ENCODE data around the gene METTL25.

The METTL25 gene

DNA sequence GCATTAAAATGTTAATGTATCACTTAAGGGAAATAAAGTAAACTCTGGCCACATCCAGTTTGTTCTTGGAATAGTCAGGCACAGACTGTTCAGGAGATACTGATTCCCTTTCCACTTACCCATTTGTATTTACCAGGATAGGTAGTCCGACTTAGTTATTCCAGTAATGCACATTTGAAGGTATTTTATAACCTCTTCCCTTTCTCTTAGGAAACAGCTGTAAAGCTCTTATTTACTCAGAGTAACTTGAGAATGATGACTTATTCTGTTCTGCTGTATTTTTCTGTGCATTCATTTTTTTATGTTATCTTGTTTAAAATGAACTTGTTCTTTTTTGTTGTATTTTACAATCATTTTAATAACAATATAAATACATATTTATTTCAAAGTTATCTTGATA is 78.0 kb downstream of the METTL25 start:
- Histone ChIP-seq H3K4me2 (ENCODE audit: low read depth, low read length, poor library complexity, severe bottlenecking) (no peak overlapping the region), H4K20me1 (ENCODE audit: insufficient read depth, low read length, poor library complexity, severe bottlenecking) (no peaks in the 10 kb centered on the region), H3F3A (ENCODE audit: low read depth) (no peaks in the 10 kb centered on the region), H3K36me3 (ENCODE audit: insufficient read depth, low read length) (no peaks in the 10 kb centered on the region), H3K9me3 (ENCODE audit: insufficient read depth, low read depth, low read length) (no peaks in the 10 kb centered on the region), H3K79me2 (ENCODE audit: insufficient read depth, low read length) (no peaks in the 10 kb centered on the region), H3K9ac (ENCODE audit: low read depth, low read length, poor library complexity, severe bottlenecking) (no peak overlapping the region), H3K9me2 (replicated peaks; ENCODE audit: low read depth, low read length) (no peaks in the 10 kb centered on the region), H3K4me3 (ENCODE audit: low read length, poor library complexity, severe bottlenecking) (no peak overlapping the region), H2AFZ (ENCODE audit: low read length) (no peak overlapping the region), H3K27me3 (ENCODE audit: insufficient read depth, low read length, poor library complexity, severe bottlenecking) (no peaks in the 10 kb centered on the region), H3K4me1 (ENCODE audit: insufficient read depth, low read length, poor library complexity, severe bottlenecking) (no peaks in the 10 kb centered on the region)
- TF ChIP-seq, protein P1, sequence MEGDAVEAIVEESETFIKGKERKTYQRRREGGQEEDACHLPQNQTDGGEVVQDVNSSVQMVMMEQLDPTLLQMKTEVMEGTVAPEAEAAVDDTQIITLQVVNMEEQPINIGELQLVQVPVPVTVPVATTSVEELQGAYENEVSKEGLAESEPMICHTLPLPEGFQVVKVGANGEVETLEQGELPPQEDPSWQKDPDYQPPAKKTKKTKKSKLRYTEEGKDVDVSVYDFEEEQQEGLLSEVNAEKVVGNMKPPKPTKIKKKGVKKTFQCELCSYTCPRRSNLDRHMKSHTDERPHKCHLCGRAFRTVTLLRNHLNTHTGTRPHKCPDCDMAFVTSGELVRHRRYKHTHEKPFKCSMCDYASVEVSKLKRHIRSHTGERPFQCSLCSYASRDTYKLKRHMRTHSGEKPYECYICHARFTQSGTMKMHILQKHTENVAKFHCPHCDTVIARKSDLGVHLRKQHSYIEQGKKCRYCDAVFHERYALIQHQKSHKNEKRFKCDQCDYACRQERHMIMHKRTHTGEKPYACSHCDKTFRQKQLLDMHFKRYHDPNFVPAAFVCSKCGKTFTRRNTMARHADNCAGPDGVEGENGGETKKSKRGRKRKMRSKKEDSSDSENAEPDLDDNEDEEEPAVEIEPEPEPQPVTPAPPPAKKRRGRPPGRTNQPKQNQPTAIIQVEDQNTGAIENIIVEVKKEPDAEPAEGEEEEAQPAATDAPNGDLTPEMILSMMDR (conservative IDR thresholded peaks at IDR 0.05; ENCODE audit: low read length): no peak
- TF ChIP-seq EZH2phosphoT487 (IDR thresholded peaks at IDR 0.05; ENCODE audit: borderline replicate concordance): no peak

DNA sequence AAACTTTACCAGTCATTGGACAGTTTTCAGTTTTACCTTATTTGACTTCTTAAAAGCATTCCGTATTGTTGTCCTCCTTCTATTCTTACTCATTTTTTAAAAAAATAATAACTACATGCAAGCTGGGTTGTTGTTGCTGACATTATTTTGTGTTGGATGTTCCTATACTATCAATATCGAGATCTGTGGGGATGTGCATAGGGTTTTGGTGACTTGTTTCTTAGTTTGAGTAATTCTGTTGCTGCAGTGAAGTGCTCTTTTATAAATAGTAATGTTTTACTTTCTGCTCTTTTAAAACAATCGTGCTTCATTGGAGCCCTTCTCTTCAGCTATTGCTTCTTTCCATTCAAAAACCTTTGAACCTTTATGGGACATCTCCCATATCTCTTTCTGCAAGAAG is 79.4 kb downstream of the METTL25 start:
- H4K20me1 ChIP-seq (ENCODE audit: insufficient read depth, low read length, poor library complexity, severe bottlenecking): no peaks in the 10 kb centered on the region

DNA sequence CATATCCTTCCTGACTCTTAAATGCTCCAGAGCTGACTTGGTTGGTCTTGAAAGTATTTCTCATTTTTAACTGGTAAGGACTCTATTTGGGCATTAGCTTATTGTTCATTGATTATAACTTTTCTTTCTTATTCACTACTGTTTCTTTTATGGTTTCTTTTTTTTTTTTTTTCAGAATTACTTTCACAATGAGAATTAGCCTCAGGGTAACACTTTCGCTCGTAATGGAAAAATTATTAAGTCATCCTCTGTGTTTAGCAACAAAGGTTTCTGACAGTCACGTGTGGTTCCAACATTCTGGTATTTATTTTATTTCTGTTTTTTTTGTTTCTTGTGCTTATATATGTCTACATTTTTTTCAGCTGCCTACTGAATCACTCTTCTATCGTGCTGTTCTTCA is 80.0 kb downstream of the METTL25 start:
- no peak for TF ChIP-seq EZH2phosphoT487 (IDR thresholded peaks at IDR 0.05; ENCODE audit: borderline replicate concordance)
- TF ChIP-seq, protein P1 (conservative IDR thresholded peaks at IDR 0.05; ENCODE audit: low read length): no peak
- H3K9ac ChIP-seq (ENCODE audit: low read depth, low read length, poor library complexity, severe bottlenecking): no peak overlapping the region
- H4K20me1 ChIP-seq (ENCODE audit: insufficient read depth, low read length, poor library complexity, severe bottlenecking): no peaks in the 10 kb centered on the region
- no peaks in the 10 kb centered on the region for H3K9me2 ChIP-seq (replicated peaks; ENCODE audit: low read depth, low read length)
- H3K79me2 ChIP-seq (ENCODE audit: insufficient read depth, low read length): no peaks in the 10 kb centered on the region
- no peaks in the 10 kb centered on the region for H3K27me3 ChIP-seq (ENCODE audit: insufficient read depth, low read length, poor library complexity, severe bottlenecking)
- no peak overlapping the region for H3K4me3 ChIP-seq (ENCODE audit: low read length, poor library complexity, severe bottlenecking)
- no peak overlapping the region for H3K4me2 ChIP-seq (ENCODE audit: low read depth, low read length, poor library complexity, severe bottlenecking)
- H3F3A ChIP-seq (ENCODE audit: low read depth): no peaks in the 10 kb centered on the region
- no peaks in the 10 kb centered on the region for H3K36me3 ChIP-seq (ENCODE audit: insufficient read depth, low read length)
- peaks cover 3% of the 10 kb centered on the region; the same call in 1 of the 2 replicates for H3K9me3 ChIP-seq (ENCODE audit: insufficient read depth, low read depth, low read length)
- no peaks in the 10 kb centered on the region for H3K4me1 ChIP-seq (ENCODE audit: insufficient read depth, low read length, poor library complexity, severe bottlenecking)
- H2AFZ ChIP-seq (ENCODE audit: low read length): no peak overlapping the region

More for the DNA sequence above, 79.4 kb downstream of the METTL25 start:
- Histone ChIP-seq H3K4me3 (ENCODE audit: low read length, poor library complexity, severe bottlenecking) (no peak overlapping the region), H3K79me2 (ENCODE audit: insufficient read depth, low read length) (no peaks in the 10 kb centered on the region), H3K9me2 (replicated peaks; ENCODE audit: low read depth, low read length) (no peaks in the 10 kb centered on the region), H3K9ac (ENCODE audit: low read depth, low read length, poor library complexity, severe bottlenecking) (no peak overlapping the region), H3K4me1 (ENCODE audit: insufficient read depth, low read length, poor library complexity, severe bottlenecking) (no peaks in the 10 kb centered on the region), H2AFZ (ENCODE audit: low read length) (no peak overlapping the region), H3K36me3 (ENCODE audit: insufficient read depth, low read length) (no peaks in the 10 kb centered on the region), H3K27me3 (ENCODE audit: insufficient read depth, low read length, poor library complexity, severe bottlenecking) (no peaks in the 10 kb centered on the region), H3F3A (ENCODE audit: low read depth) (no peaks in the 10 kb centered on the region), H3K4me2 (ENCODE audit: low read depth, low read length, poor library complexity, severe bottlenecking) (no peak overlapping the region), H3K9me3 (ENCODE audit: insufficient read depth, low read depth, low read length) (0 out of 2 replicates have a peak, but pooled peaks cover 1% of the 10 kb centered on the region)
- TF ChIP-seq, protein P1 (conservative IDR thresholded peaks at IDR 0.05; ENCODE audit: low read length): no peak
- TF ChIP-seq EZH2phosphoT487 (IDR thresholded peaks at IDR 0.05; ENCODE audit: borderline replicate concordance): no peak

Measured in Loucy (cell line).